ENCODE measurements around the gene TRIM46. TPM values are rescaled to one million over a fixed set of nuclear protein-coding genes. Genes with fewer than 3 reads are reported as not detected.

The TRIM46 gene
- total and polyA plus RNA-seq, 9 of the 15 experiments (the other 6 are each of a cell fraction or from before 2014, with no cell fraction given): 0.05 to 0.60 (median 0.16) TPM; not detected in 3

GRCh38 chr1:155218854-155219591, 45.4 kb downstream of the TRIM46 start (continued):
- TF ChIP-seq ZBTB12 (CRISPR knock-in tag; IDR thresholded peaks at IDR 0.05): no peak
- peak; percentile 16; the same call in 1 of the 2 replicates for TF ChIP-seq BACH1 (tag; IDR thresholded peaks at IDR 0.05)
- peak; percentile 73; the same call in 1 of the 2 replicates for TF ChIP-seq ETS1 (conservative IDR thresholded peaks at IDR 0.05; ENCODE audit: control insufficient read depth, low read depth, low read length)
- TF ChIP-seq ZNF174 (CRISPR knock-in tag; IDR thresholded peaks at IDR 0.05): no peak
- no peak for TF ChIP-seq ARID3A (IDR thresholded peaks at IDR 0.05; ENCODE audit: borderline replicate concordance, low read depth, low read length)
- no peak for TF ChIP-seq PTRF (tag; IDR thresholded peaks at IDR 0.05)
- no peak for TF ChIP-seq ZNF695 (CRISPR knock-in tag; IDR thresholded peaks at IDR 0.05)
- no peak for TF ChIP-seq BMI1 (IDR thresholded peaks at IDR 0.05; ENCODE audit: low read length)
- no peak for TF ChIP-seq XRCC3 (IDR thresholded peaks at IDR 0.05)
- TF ChIP-seq TCF3 (CRISPR knock-in tag; IDR thresholded peaks at IDR 0.05): no peak
- TF ChIP-seq ARID2 (IDR thresholded peaks at IDR 0.05): no peak
- no peak for TF ChIP-seq HNRNPL (IDR thresholded peaks at IDR 0.05; ENCODE audit: low read depth, low read length)
- TF ChIP-seq PBX2 (CRISPR knock-in tag; IDR thresholded peaks at IDR 0.05; ENCODE audit: low read depth): no peak
- no peak for TF ChIP-seq PBX2 (tag; conservative IDR thresholded peaks at IDR 0.05; ENCODE audit: low read depth)
- TF ChIP-seq GABPA (tag; conservative IDR thresholded peaks at IDR 0.05; ENCODE audit: low read depth): peak; percentile 56
- no peak for TF ChIP-seq KLF13 (tag; IDR thresholded peaks at IDR 0.05; ENCODE audit: borderline replicate concordance, low read depth)
- TF ChIP-seq IFI16 (CRISPR knock-in tag; IDR thresholded peaks at IDR 0.05): no peak
- no peak for TF ChIP-seq RBM39 (optimal IDR thresholded peaks at IDR 0.05; ENCODE audit: low read depth, low read length)
- no peak for TF ChIP-seq ZNF324 (CRISPR knock-in tag; IDR thresholded peaks at IDR 0.05)
- TF ChIP-seq TFAP4 (CRISPR knock-in tag; IDR thresholded peaks at IDR 0.05; ENCODE audit: borderline replicate concordance): no peak
